ENCODE results near the gene CATSPERZ. TPM values are rescaled to one million over a fixed set of nuclear protein-coding genes. Genes with fewer than 3 reads are reported as not detected.

CATSPERZ gene
- total and polyA plus RNA-seq, 2 of the 8 experiments (the other 6 are each of a cell fraction or from before 2014, with no cell fraction given), result 0.77 TPM; not detected in 1

DNA sequence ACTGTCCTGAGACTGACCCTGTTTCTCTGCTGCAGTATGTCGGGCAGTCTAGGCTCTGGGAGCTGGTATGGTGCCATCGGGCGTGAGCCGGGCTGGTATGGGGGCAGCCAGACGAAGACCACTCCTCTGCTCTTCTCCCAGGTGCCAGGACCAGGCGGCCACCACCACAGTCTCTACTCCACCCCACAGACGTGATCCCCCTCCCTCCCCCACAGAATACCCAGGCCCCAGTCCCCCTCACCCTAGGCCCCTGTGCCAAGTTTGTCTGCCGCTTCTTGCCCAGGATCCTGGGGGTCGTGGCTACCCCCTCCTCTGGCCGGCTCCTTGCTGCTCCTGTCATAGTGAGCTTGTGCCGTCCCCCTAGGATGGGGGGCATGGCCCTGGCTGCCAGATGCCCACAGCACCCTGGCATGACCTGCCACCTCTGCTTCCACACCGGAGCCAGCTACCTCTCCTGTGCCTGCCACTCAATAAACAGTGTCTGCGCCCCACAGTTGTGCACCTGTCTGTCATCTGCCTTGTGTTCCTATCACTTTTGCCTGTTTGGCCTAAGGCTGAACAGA lies 11.1 kb upstream of the CATSPERZ start:
- H3K4me3 ChIP-seq (ENCODE audit: extremely low read depth in 1 of 4, insufficient read depth in 2 of 4, low read depth in 3 of 4, low read length in 4 of 4), result no peak overlapping the region
- H3K79me2 ChIP-seq (ENCODE audit: control insufficient read depth in 1 of 2, insufficient read depth in 2 of 2, low read length in 2 of 2), result no peaks in the 10 kb centered on the region
- H2AK5ac ChIP-seq (ENCODE audit: low read depth, low read length), result no peak overlapping the region
- no peak overlapping the region for H3K18ac ChIP-seq (ENCODE audit: extremely low read depth, low read length)
- H3K36me3 ChIP-seq (ENCODE audit: control insufficient read depth in 2 of 4, insufficient read depth in 4 of 4, low read length in 3 of 4), result peaks cover 0 to 9% (median 0%) of the 10 kb centered on the region in 4 experiments; a peak in 1 of 8 replicates
- peaks cover 0 to 12% (median 6%) of the 10 kb centered on the region in 4 experiments; a peak in 5 of 7 replicates for H3K4me1 ChIP-seq (replicated peaks in 1 of 4; ENCODE audit: control insufficient read depth in 3 of 4, insufficient read depth in 4 of 4, low read length in 3 of 4)
- H2BK20ac ChIP-seq (ENCODE audit: low read length), result no peak overlapping the region
- H3K79me1 ChIP-seq (ENCODE audit: low read depth, low read length), result no peaks in the 10 kb centered on the region
- H3K14ac ChIP-seq (ENCODE audit: insufficient read length), result no peak overlapping the region
- no peak overlapping the region for H4K8ac ChIP-seq (ENCODE audit: extremely low read depth, insufficient read depth, low read length)
- H3K23me2 ChIP-seq (ENCODE audit: low read depth, low read length), result peaks cover 15% of the 10 kb centered on the region; the same call in 1 of the 2 replicates
- no peak overlapping the region for H2AFZ ChIP-seq (ENCODE audit: low read length)
- H2BK15ac ChIP-seq (ENCODE audit: low read length), result no peak overlapping the region
- FAIRE-seq (no peak), DNase-seq (ENCODE audit: low read depth in 1 of 2, low spot score in 2 of 2) (no peak)
- POLR2A ChIA-PET (ENCODE audit: partially characterized antibody), result interaction anchor here (0.6 to 2.8 kb wide), 6 partner anchors 9 to 45 kb away, joined by 3 to 10 read pairs (median 4); no protein-coding TSS in a partner anchor
- no peak overlapping the region for H3K56ac ChIP-seq (replicated peaks; ENCODE audit: insufficient read length, low read depth, low read length)
- no peak overlapping the region for H3K9ac ChIP-seq (replicated peaks in 1 of 4; ENCODE audit: extremely low read depth in 1 of 4, low read depth in 3 of 4, low read length in 3 of 4)
- H3K27ac ChIP-seq (ENCODE audit: low read depth, low read length), result no peak overlapping the region
- H4K91ac ChIP-seq (replicated peaks; ENCODE audit: insufficient read length, low read length), result no peak overlapping the region
- WGBS, 2 experiments (ENCODE audit: extremely low coverage in 1 of 2, insufficient coverage in 1 of 2, insufficient read length in 1 of 2, insufficient replicate concordance in 2 of 2, low coverage in 1 of 2, low lambda C conversion rate in 2 of 2, missing lambda C conversion rate in 1 of 2), result 87% methylated on average over 12 of the region's 13 CpGs; no CpG with 5 or more reads in 1 of the 2 experiments
- H2BK120ac ChIP-seq (replicated peaks; ENCODE audit: low read depth, low read length), result no peak overlapping the region
- no peak overlapping the region for H2BK5ac ChIP-seq (ENCODE audit: low read depth, low read length)
- peaks cover 40 to 51% (median 49%) of the 10 kb centered on the region in 4 experiments for H3K27me3 ChIP-seq (replicated peaks in 1 of 4; ENCODE audit: control insufficient read depth in 3 of 4, extremely low read depth in 1 of 4, insufficient read depth in 3 of 4, low read length in 3 of 4)
- H2BK12ac ChIP-seq (ENCODE audit: low read depth, low read length), result no peak overlapping the region
- H4K20me1 ChIP-seq (replicated peaks in 1 of 2; ENCODE audit: control insufficient read depth in 1 of 2, insufficient read depth in 2 of 2, low read length in 2 of 2), result peaks cover 5 to 17% of the 10 kb centered on the region in 2 experiments
- H3K23ac ChIP-seq (ENCODE audit: insufficient read length), result no peak overlapping the region
- no peaks in the 10 kb centered on the region for H3K9me3 ChIP-seq (ENCODE audit: insufficient read depth in 2 of 2, low read depth in 1 of 2, low read length in 1 of 2)
- H4K5ac ChIP-seq (ENCODE audit: insufficient read length, low read depth, low read length), result no peak overlapping the region
- CTCF ChIA-PET (ENCODE audit: partially characterized antibody), result interaction anchor here (1.1 to 11.4 kb wide), 6 partner anchors 14 to 66 kb away, joined by 3 to 134 read pairs (median 6); partner anchors contain the start of genes CATSPERZ and ESRRA
- no peak overlapping the region for H3K4ac ChIP-seq (replicated peaks; ENCODE audit: insufficient read length, low read depth, low read length)
- H3K4me2 ChIP-seq (ENCODE audit: insufficient read depth in 1 of 2, low read depth in 2 of 2, low read length in 2 of 2), result no peak overlapping the region
- TF ChIP-seq TEAD4 (IDR thresholded peaks at IDR 0.05; ENCODE audit: low read depth, low read length), result no peak
- TF ChIP-seq ZNF274 (IDR thresholded peaks at IDR 0.05; ENCODE audit: borderline replicate concordance, extremely low read depth, low read length), result no peak
- TF ChIP-seq SIN3A (conservative IDR thresholded peaks at IDR 0.05 in 1 of 2, IDR thresholded peaks at IDR 0.05 in 1 of 2; ENCODE audit: low read depth in 1 of 2, low read length in 2 of 2), result no peak
- TF ChIP-seq GTF2F1 (IDR thresholded peaks at IDR 0.05; ENCODE audit: borderline replicate concordance, low read depth, low read length), result no peak
- no peak for TF ChIP-seq JUND (IDR thresholded peaks at IDR 0.05; ENCODE audit: low read length)
- no peak for TF ChIP-seq KDM1A (IDR thresholded peaks at IDR 0.05; ENCODE audit: borderline replicate concordance, low read length)
- no peak for TF ChIP-seq NANOG (IDR thresholded peaks at IDR 0.05; ENCODE audit: insufficient read depth, low read depth, low read length, poor library complexity, severe bottlenecking)
- no peak for TF ChIP-seq EGR1 (IDR thresholded peaks at IDR 0.05; ENCODE audit: borderline replicate concordance, low read depth, low read length)
- no peak for TF ChIP-seq TBP (IDR thresholded peaks at IDR 0.05; ENCODE audit: low read depth, low read length)
- no peak for TF ChIP-seq SP4 (IDR thresholded peaks at IDR 0.05; ENCODE audit: low read length)
- no peak for TF ChIP-seq NRF1 (IDR thresholded peaks at IDR 0.05; ENCODE audit: low read depth, low read length)
- no peak for TF ChIP-seq CREB1 (IDR thresholded peaks at IDR 0.05)
- TF ChIP-seq EP300 (IDR thresholded peaks at IDR 0.05; ENCODE audit: borderline replicate concordance in 1 of 2, low read depth in 2 of 2, low read length in 2 of 2), result no peak
- no peak for TF ChIP-seq SRF (IDR thresholded peaks at IDR 0.05; ENCODE audit: low read depth, low read length)
